MCF 10A (cell line): ENCODE measurements around the gene PRAC1. TPM values are rescaled to one million over a fixed set of nuclear protein-coding genes. Genes with fewer than 3 reads are reported as not detected.

Experiments
- BruUV-seq: library from RNA; stranded (reverse); fragments of 400-500 nt; replicated peaks from 2 replicates; lab custom pipeline; 2021; lab: Mats Ljungman, UMichigan
- CTCF ChIA-PET: fragments of 300-600 bp; sonication (Branson Sonifier 250); formaldehyde crosslinking; extraction: SDS; loops from one replicate; lab custom pipeline; 2021; ENCODE audit warnings: antibody characterized with exemption, inconsistent platforms; lab: Yijun Ruan, JAX
- POLR2A ChIA-PET: fragments of 300-600, 350-650 bp; sonication (Branson Sonifier 250); formaldehyde crosslinking; extraction: SDS; loops from one replicate; lab custom pipeline; 2020; ENCODE audit warnings: antibody characterized with exemption, inconsistent platforms; lab: Yijun Ruan, JAX
- DNase-seq: peaks from one replicate; pipeline ENCODE4 v3.0.0-alpha.2; 2018; ENCODE audit not compliant: unreplicated experiment
- H3K27ac Mint-ChIP-seq: one replicate; pipeline ENCODE4 v1.8.0; 2022; ENCODE audit warnings: mild to moderate bottlenecking, low read depth, mixed read lengths; ENCODE audit not compliant: unreplicated experiment
- H3K27me3 Mint-ChIP-seq: one replicate; pipeline ENCODE4 v1.8.0; 2022; ENCODE audit warnings: mixed read lengths; ENCODE audit not compliant: insufficient read depth, unreplicated experiment
- H3K36me3 Mint-ChIP-seq: one replicate; pipeline ENCODE4 v1.8.0; 2022; ENCODE audit warnings: mild to moderate bottlenecking, moderate library complexity, mixed read lengths; ENCODE audit not compliant: insufficient read depth, unreplicated experiment
- H3K4me1 Mint-ChIP-seq: one replicate; pipeline ENCODE4 v1.8.0; 2022; ENCODE audit warnings: mixed read lengths; ENCODE audit not compliant: insufficient read depth, unreplicated experiment
- H3K4me3 Mint-ChIP-seq: one replicate; pipeline ENCODE4 v1.8.0; 2022; ENCODE audit warnings: mild to moderate bottlenecking, moderate library complexity, mixed read lengths; ENCODE audit not compliant: unreplicated experiment
- H3K9me3 Mint-ChIP-seq: one replicate; pipeline ENCODE4 v1.8.0; 2022; ENCODE audit warnings: mixed read lengths; ENCODE audit not compliant: unreplicated experiment
- intact Hi-C: fragments of 100-400 bp; cut with micrococcal nuclease; formaldehyde crosslinking; loops from 2 replicates; pipeline ENCODE4 v1.14.1; 2022
- total RNA-seq: library from RNA; stranded (reverse); gene quantifications from 2 replicates; pipeline ENCODE4 v1.2.3, GENCODE V29; 2022
- TF ChIP-seq, protein P1 (sequence below): fragments of 200-600 bp; IDR thresholded peaks from one replicate; pipeline ENCODE4 v1.8.0; 2022; ENCODE audit warnings: antibody characterized with exemption, mild to moderate bottlenecking; ENCODE audit not compliant: unreplicated experiment

The PRAC1 gene
- total RNA-seq, 1 experiment from 2014 or later: not detected

DNA sequence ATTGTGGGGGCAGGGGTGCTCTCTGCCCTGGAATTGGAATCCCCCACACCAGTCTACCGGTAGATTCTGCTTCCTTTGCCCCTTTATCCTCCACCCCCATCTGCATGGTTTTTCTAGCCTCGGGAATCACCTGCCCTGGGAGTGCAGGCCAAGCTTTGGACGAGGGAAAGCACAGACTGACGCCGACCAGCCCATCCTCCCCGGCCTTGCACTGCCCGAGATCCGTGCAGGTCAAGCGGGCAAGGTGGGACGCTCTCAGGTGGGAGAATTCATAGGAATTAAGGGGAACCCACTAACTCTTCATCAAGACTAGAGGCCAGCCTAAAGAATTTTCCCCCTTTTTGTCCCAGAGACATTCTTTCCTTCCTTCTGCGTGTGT lies 16.1 kb upstream of the PRAC1 start:
- no TSS peak for BruUV-seq
- Mint-ChIP-seq H3K4me3 (no peak overlapping the region), H3K27me3 (peaks cover 100% of the 10 kb centered on the region), H3K27ac (no peak overlapping the region), H3K36me3 (peaks cover 5% of the 10 kb centered on the region), H3K4me1 (no peaks in the 10 kb centered on the region), H3K9me3 (no peaks in the 10 kb centered on the region)
- CTCF ChIA-PET: interaction anchor here (0.5 to 2.0 kb wide), 2 partner anchors 10 to 14 kb away, joined by 3 to 10 read pairs; partner anchors contain the start of gene HOXB13
- DNase-seq: no peak
- TF ChIP-seq, protein P1, sequence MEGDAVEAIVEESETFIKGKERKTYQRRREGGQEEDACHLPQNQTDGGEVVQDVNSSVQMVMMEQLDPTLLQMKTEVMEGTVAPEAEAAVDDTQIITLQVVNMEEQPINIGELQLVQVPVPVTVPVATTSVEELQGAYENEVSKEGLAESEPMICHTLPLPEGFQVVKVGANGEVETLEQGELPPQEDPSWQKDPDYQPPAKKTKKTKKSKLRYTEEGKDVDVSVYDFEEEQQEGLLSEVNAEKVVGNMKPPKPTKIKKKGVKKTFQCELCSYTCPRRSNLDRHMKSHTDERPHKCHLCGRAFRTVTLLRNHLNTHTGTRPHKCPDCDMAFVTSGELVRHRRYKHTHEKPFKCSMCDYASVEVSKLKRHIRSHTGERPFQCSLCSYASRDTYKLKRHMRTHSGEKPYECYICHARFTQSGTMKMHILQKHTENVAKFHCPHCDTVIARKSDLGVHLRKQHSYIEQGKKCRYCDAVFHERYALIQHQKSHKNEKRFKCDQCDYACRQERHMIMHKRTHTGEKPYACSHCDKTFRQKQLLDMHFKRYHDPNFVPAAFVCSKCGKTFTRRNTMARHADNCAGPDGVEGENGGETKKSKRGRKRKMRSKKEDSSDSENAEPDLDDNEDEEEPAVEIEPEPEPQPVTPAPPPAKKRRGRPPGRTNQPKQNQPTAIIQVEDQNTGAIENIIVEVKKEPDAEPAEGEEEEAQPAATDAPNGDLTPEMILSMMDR: no peak
- POLR2A ChIA-PET: no interaction called here
- intact Hi-C loops: no loop called here

DNA sequence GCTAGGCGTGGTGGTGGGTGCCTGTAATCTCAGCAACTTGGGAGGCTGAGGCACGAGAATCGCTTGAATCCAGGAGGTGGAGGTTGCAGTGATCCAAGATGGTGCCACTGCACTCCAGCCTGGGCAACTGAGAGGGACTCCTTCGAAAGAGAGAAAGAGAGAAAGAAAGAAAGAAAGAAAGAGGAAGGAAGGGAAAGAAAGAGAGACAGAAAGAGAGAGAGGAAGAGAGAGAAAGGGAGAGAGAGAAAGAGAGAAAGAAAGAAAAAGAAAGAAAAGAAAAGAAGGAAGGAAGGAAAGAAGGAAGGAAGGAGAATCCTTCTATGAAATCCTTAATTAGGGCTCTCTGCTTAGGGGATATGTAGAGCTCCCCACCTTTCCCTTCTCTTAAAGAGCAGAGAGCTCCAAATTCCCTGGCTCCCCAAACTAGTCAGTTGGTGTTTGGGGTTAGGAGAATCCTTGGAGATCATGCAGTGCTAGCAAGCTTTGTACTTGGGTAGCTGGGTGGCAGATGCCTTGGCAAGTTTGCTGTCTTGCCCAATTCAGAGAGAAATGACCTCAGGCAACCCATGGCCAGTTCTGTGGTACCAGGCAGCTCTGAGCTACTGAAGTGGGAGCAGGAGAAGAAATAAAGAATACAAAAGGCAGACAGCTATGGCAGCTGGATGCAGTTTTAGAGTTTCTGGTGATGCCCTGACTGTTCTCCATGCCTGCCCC lies 15.2 kb upstream of the PRAC1 start:
- intact Hi-C loops: no loop called here
- no peaks in the 10 kb centered on the region for H3K4me1 Mint-ChIP-seq
- ChIA-PET POLR2A (no interaction called here), CTCF (interaction anchor here (0.6 to 2.0 kb wide), 3 partner anchors 13 to 234 kb away, joined by 3 to 10 read pairs (median 3); no protein-coding TSS in a partner anchor)
- no peak overlapping the region for H3K4me3 Mint-ChIP-seq
- TF ChIP-seq, protein P1: no peak
- peaks cover 5% of the 10 kb centered on the region for H3K36me3 Mint-ChIP-seq
- DNase-seq: no peak
- no peak overlapping the region for H3K27ac Mint-ChIP-seq
- BruUV-seq: no TSS peak
- H3K9me3 Mint-ChIP-seq: no peaks in the 10 kb centered on the region
- peaks cover 100% of the 10 kb centered on the region for H3K27me3 Mint-ChIP-seq

DNA sequence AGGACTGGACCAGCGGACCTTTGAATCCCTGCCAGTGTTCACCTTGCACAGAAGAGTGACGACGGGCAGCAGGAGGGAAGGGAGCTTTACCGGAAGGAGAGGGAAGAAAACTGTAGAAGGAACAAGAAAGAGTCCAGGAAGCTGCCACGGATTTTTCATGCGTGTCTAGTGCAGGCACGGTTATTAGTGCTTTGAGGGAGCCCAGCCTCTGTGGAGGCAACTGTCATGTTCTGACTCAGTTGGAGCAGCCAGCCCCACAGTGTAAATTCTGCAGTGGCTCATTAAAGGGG lies 12.7 kb upstream of the PRAC1 start:
- H3K36me3 Mint-ChIP-seq: peaks cover 5% of the 10 kb centered on the region
- TF ChIP-seq, protein P1: no peak
- ChIA-PET CTCF (interaction anchor here (0.6 to 1.2 kb wide), 4 partner anchors 24 to 1095 kb away, joined by 3 to 7 read pairs (median 3); no protein-coding TSS in a partner anchor), POLR2A (no interaction called here)
- DNase-seq: no peak
- no TSS peak for BruUV-seq
- intact Hi-C loops: no loop called here
- H3K4me1 Mint-ChIP-seq: no peaks in the 10 kb centered on the region
- no peak overlapping the region for H3K4me3 Mint-ChIP-seq
- H3K9me3 Mint-ChIP-seq: no peaks in the 10 kb centered on the region
- H3K27ac Mint-ChIP-seq: no peak overlapping the region
- H3K27me3 Mint-ChIP-seq: peaks cover 100% of the 10 kb centered on the region

DNA sequence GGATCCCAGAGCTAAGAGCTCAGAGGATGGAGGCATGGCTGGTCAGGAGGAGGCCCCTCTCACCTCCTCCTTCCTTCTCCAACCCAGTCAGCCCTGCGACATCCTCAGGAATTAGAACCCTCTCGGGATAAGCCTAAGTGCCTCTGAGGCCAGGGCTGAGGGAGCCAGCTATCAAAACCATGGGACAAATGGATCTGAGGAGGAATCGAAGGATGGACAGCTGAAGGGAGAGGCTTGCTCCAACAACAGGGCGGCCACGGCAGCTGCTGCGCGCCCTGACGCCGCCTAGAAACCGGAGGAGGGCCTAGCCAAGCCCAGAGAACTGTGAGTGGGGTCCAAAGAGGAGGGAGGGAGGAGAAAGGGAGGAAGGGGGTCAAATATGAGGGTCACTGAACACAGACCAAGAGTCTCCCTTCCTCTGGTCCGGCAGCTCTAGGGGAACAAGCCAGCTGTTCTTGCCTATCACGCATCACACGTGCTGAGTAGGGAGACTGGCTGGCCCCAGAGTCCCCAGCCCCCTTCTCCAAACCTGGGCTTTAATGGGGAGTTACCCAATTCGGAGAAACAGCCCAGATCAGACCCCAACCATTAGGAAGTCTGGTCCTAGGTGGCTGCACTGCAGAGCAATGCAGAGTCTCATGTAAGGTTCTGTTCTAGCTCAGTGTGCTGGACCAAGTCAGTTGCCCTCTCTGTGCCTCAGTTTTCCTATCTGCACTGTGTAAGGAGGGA lies 12.2 kb upstream of the PRAC1 start:
- Mint-ChIP-seq H3K9me3 (no peaks in the 10 kb centered on the region), H3K4me1 (no peaks in the 10 kb centered on the region), H3K36me3 (peaks cover 5% of the 10 kb centered on the region), H3K4me3 (no peak overlapping the region), H3K27me3 (peaks cover 100% of the 10 kb centered on the region), H3K27ac (no peak overlapping the region)
- no TSS peak for BruUV-seq
- DNase-seq: no peak
- ChIA-PET POLR2A (no interaction called here), CTCF (interaction anchor here (0.5 to 1.2 kb wide), 8 partner anchors 9 to 1096 kb away, joined by 3 to 9 read pairs (median 4); no protein-coding TSS in a partner anchor)
- intact Hi-C loops: no loop called here
- TF ChIP-seq, protein P1: no peak
